Mesendoderm (in vitro differentiated cells): ENCODE results near the gene TRAPPC2.
A peak's percentile ranks its signal among the peaks of the same experiment; 100 is the strongest.

ENCODE experiments used
- DNase-seq: peaks from one replicate; pipeline ENCODE4 v3.0.0; 2013
- H2AK5ac ChIP-seq: 2 replicates; pipeline ENCODE4 v1.6.1; 2013; ENCODE audit warnings: low read length, inconsistent platforms
- H2BK120ac ChIP-seq: 2 replicates; pipeline ENCODE4 v1.6.1; 2013; ENCODE audit warnings: low read depth, mild to moderate bottlenecking, low read length, moderate library complexity, mixed read lengths
- H2BK15ac ChIP-seq: replicated peaks from 2 replicates; pipeline ENCODE4 v1.6.1; 2013; ENCODE audit warnings: low read depth, mild to moderate bottlenecking, moderate library complexity
- H2BK5ac ChIP-seq: 2 replicates; pipeline ENCODE4 v1.6.1; 2013; ENCODE audit warnings: low read length, inconsistent platforms
- H3K18ac ChIP-seq: 2 replicates; pipeline ENCODE4 v1.6.1; 2013; ENCODE audit warnings: mild to moderate bottlenecking, low read length, mixed read lengths
- H3K23ac ChIP-seq: one replicate; pipeline ENCODE4 v1.6.1; 2013; ENCODE audit warnings: low read length
- H3K27ac ChIP-seq: 2 replicates; pipeline ENCODE4 v1.5.1; 2013; ENCODE audit warnings: low read depth, mild to moderate bottlenecking, inconsistent platforms, low read length, moderate library complexity
- H3K27me3 ChIP-seq: 2 replicates; pipeline ENCODE4 v1.6.1; 2013; ENCODE audit warnings: low read length, control low read depth, mild to moderate bottlenecking, inconsistent platforms; ENCODE audit not compliant: insufficient read depth, poor library complexity
- H3K36me3 ChIP-seq: 2 replicates; pipeline ENCODE4 v1.6.1; 2013; ENCODE audit warnings: low read length, inconsistent platforms; ENCODE audit not compliant: control insufficient read depth, insufficient read depth
- H3K4ac ChIP-seq: one replicate; pipeline ENCODE4 v1.6.1; 2013; ENCODE audit warnings: low read depth, mild to moderate bottlenecking, low read length, moderate library complexity
- H3K4me1 ChIP-seq: 2 replicates; pipeline ENCODE4 v1.6.1; 2013; ENCODE audit warnings: low read depth, low read length, inconsistent platforms; ENCODE audit not compliant: control insufficient read depth
- H3K4me2 ChIP-seq: 2 replicates; pipeline ENCODE4 v1.6.1; 2013; ENCODE audit warnings: low read length
- H3K4me3 ChIP-seq: 2 replicates; pipeline ENCODE4 v1.5.1; 2013; ENCODE audit warnings: mild to moderate bottlenecking, low read length
- H3K56ac ChIP-seq: one replicate; pipeline ENCODE4 v1.6.1; 2013; ENCODE audit warnings: low read length
- H3K79me1 ChIP-seq: 2 replicates; pipeline ENCODE4 v1.6.1; 2013; ENCODE audit warnings: low read length, inconsistent platforms
- H3K79me2 ChIP-seq: 2 replicates; pipeline ENCODE4 v1.6.1; 2013; ENCODE audit warnings: mild to moderate bottlenecking, low read length; ENCODE audit not compliant: control insufficient read depth, insufficient read depth
- H3K9ac ChIP-seq: 2 replicates; pipeline ENCODE4 v1.6.1; 2013; ENCODE audit warnings: low read length, inconsistent platforms
- H4K5ac ChIP-seq: one replicate; pipeline ENCODE4 v1.6.1; 2013; ENCODE audit warnings: low read length
- H4K8ac ChIP-seq: one replicate; pipeline ENCODE4 v1.6.1; 2013; ENCODE audit warnings: low read depth, mild to moderate bottlenecking, control low read depth, low read length, moderate library complexity
- WGBS: extraction: QIAGEN DNeasy Blood & Tissue Kit; methylation state at CpG from one replicate; pipeline ENCODE4 v1.1.7; 2013; ENCODE audit warnings: low lambda C conversion rate, missing lambda C conversion rate; ENCODE audit not compliant: insufficient coverage; ENCODE audit errors: extremely low coverage; 5-methylcytosine and 5-hydroxymethylcytosine counted together

TRAPPC2 gene

GRCh38 chrX:13754765-13755164 is 20.3 kb upstream of the TRAPPC2 start:
- Histone ChIP-seq H3K36me3 (no peaks in the 10 kb centered on the region), H3K4ac (no peak overlapping the region)

GRCh38 chrX:13752646-13753045 is 18.2 kb upstream of the TRAPPC2 start:
- H4K5ac ChIP-seq: no peak overlapping the region
- H3K27me3 ChIP-seq: no peaks in the 10 kb centered on the region
- no peak overlapping the region for H3K4ac ChIP-seq
- no peak overlapping the region for H3K18ac ChIP-seq
- no CpG with 5 or more reads among the region's 3 CpGs for WGBS
- H4K8ac ChIP-seq: no peak overlapping the region
- H2BK120ac ChIP-seq: no peak overlapping the region
- H3K4me2 ChIP-seq: no peak overlapping the region
- no peak overlapping the region for H3K56ac ChIP-seq
- no peak overlapping the region for H2BK15ac ChIP-seq
- H3K4me3 ChIP-seq: no peak overlapping the region
- H3K23ac ChIP-seq: no peak overlapping the region
- no peak overlapping the region for H3K27ac ChIP-seq
- H2BK5ac ChIP-seq: no peak overlapping the region
- H3K79me1 ChIP-seq: no peaks in the 10 kb centered on the region
- no peaks in the 10 kb centered on the region for H3K36me3 ChIP-seq
- no peaks in the 10 kb centered on the region for H3K79me2 ChIP-seq
- H3K4me1 ChIP-seq: no peaks in the 10 kb centered on the region
- H3K9ac ChIP-seq: no peak overlapping the region
- H2AK5ac ChIP-seq: no peak overlapping the region
- DNase-seq: no peak

More at GRCh38 chrX:13754765-13755164, 20.3 kb upstream of the TRAPPC2 start:
- no peak overlapping the region for H3K9ac ChIP-seq
- H3K18ac ChIP-seq: no peak overlapping the region
- H2BK120ac ChIP-seq: no peak overlapping the region
- no peaks in the 10 kb centered on the region for H3K79me1 ChIP-seq
- no peak overlapping the region for H3K56ac ChIP-seq
- H3K79me2 ChIP-seq: no peaks in the 10 kb centered on the region
- no peak overlapping the region for H4K5ac ChIP-seq
- H2BK15ac ChIP-seq: no peak overlapping the region
- no CpG with 5 or more reads among the region's 1 CpG for WGBS
- H3K23ac ChIP-seq: no peak overlapping the region
- no peak overlapping the region for H2AK5ac ChIP-seq
- no peak overlapping the region for H4K8ac ChIP-seq
- H2BK5ac ChIP-seq: no peak overlapping the region
- H3K4me1 ChIP-seq: no peaks in the 10 kb centered on the region
- no peak overlapping the region for H3K27ac ChIP-seq
- H3K4me3 ChIP-seq: no peak overlapping the region
- no peak for DNase-seq
- H3K4me2 ChIP-seq: no peak overlapping the region
- H3K27me3 ChIP-seq: no peaks in the 10 kb centered on the region

- H3K79me2 ChIP-seq: no peaks in the 10 kb centered on the region
- no peak overlapping the region for H2BK5ac ChIP-seq
- no peak overlapping the region for H3K4me2 ChIP-seq
- H3K79me1 ChIP-seq: no peaks in the 10 kb centered on the region
- H3K27ac ChIP-seq: no peak overlapping the region
- H4K8ac ChIP-seq: no peak overlapping the region
- no peak overlapping the region for H2BK120ac ChIP-seq
- no peak overlapping the region for H4K5ac ChIP-seq
- H3K36me3 ChIP-seq: no peaks in the 10 kb centered on the region
- H3K18ac ChIP-seq: no peak overlapping the region
- no peaks in the 10 kb centered on the region for H3K4me1 ChIP-seq
- no CpG with 5 or more reads among the region's 3 CpGs for whole genome bisulfite sequencing
- no peak overlapping the region for H3K4ac ChIP-seq
- H3K4me3 ChIP-seq: no peak overlapping the region
- no peak overlapping the region for H3K9ac ChIP-seq
- DNase-seq: no peak
- no peak overlapping the region for H2BK15ac ChIP-seq
- no peak overlapping the region for H3K56ac ChIP-seq
- no peak overlapping the region for H2AK5ac ChIP-seq
- H3K23ac ChIP-seq: no peak overlapping the region
- no peaks in the 10 kb centered on the region for H3K27me3 ChIP-seq
These were observed 17.7 kb upstream of the TRAPPC2 start for GRCh38 chrX:13752141-13752540.

GRCh38 chrX:13750812-13751211 is 16.4 kb upstream of the TRAPPC2 start:
- Histone ChIP-seq H3K23ac (no peak overlapping the region), H3K27me3 (no peaks in the 10 kb centered on the region), H3K56ac (no peak overlapping the region), H4K5ac (no peak overlapping the region), H3K18ac (no peak overlapping the region), H3K36me3 (no peaks in the 10 kb centered on the region), H4K8ac (no peak overlapping the region), H2BK120ac (no peak overlapping the region), H3K4me2 (no peak overlapping the region), H2BK5ac (no peak overlapping the region), H3K79me2 (no peaks in the 10 kb centered on the region), H2BK15ac (no peak overlapping the region), H3K27ac (no peak overlapping the region), H3K4me1 (no peaks in the 10 kb centered on the region), H3K4me3 (no peak overlapping the region), H2AK5ac (no peak overlapping the region), H3K79me1 (no peaks in the 10 kb centered on the region), H3K9ac (no peak overlapping the region), H3K4ac (no peak overlapping the region)
- no peak for DNase-seq

- no peaks in the 10 kb centered on the region for H3K4me1 ChIP-seq
- H2BK120ac ChIP-seq: no peak overlapping the region
- no peak overlapping the region for H3K27ac ChIP-seq
- H3K23ac ChIP-seq: no peak overlapping the region
- H3K36me3 ChIP-seq: no peaks in the 10 kb centered on the region
- no peak overlapping the region for H3K4ac ChIP-seq
- H2AK5ac ChIP-seq: no peak overlapping the region
- H3K79me2 ChIP-seq: no peaks in the 10 kb centered on the region
- H4K5ac ChIP-seq: no peak overlapping the region
- H3K27me3 ChIP-seq: no peaks in the 10 kb centered on the region
- H3K4me2 ChIP-seq: no peak overlapping the region
- no peak overlapping the region for H3K18ac ChIP-seq
- H3K79me1 ChIP-seq: no peaks in the 10 kb centered on the region
- no peak overlapping the region for H3K9ac ChIP-seq
- no peak overlapping the region for H4K8ac ChIP-seq
- no peak overlapping the region for H3K56ac ChIP-seq
- peak; percentile 55 for DNase-seq
- H2BK15ac ChIP-seq: no peak overlapping the region
- no peak overlapping the region for H2BK5ac ChIP-seq
- no peak overlapping the region for H3K4me3 ChIP-seq
These were observed 15.8 kb upstream of the TRAPPC2 start for GRCh38 chrX:13750204-13750603.

DNA sequence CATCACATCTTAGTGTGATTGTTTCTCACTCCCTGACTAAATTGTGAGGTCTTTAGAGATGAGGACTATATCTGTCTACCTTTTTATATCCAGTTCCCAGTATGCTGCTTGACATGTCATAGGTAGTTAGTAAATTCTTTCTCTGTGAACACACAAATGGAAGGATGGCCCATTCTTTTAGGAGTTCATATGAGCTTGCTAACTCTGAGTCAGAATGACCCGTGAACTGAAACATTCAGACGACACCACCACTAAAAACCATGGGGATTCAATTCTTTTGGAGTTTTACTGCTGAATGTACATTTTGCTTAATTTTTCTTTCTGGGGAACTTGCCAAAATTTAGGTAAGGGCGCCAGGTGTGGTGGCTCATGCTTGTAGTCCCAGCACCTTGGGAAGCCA is 14.1 kb upstream of the TRAPPC2 start:
- no peaks in the 10 kb centered on the region for H3K27me3 ChIP-seq
- no peak overlapping the region for H3K4ac ChIP-seq
- H3K27ac ChIP-seq: no peak overlapping the region
- H2BK120ac ChIP-seq: no peak overlapping the region
- no peak overlapping the region for H3K9ac ChIP-seq
- no peak overlapping the region for H3K4me3 ChIP-seq
- no peak overlapping the region for H4K8ac ChIP-seq
- H2BK15ac ChIP-seq: no peak overlapping the region
- no peaks in the 10 kb centered on the region for H3K36me3 ChIP-seq
- H2BK5ac ChIP-seq: no peak overlapping the region
- no peaks in the 10 kb centered on the region for H3K79me1 ChIP-seq
- H3K18ac ChIP-seq: no peak overlapping the region
- WGBS: no CpG with 5 or more reads among the region's 3 CpGs
- no peak for DNase-seq
- H3K4me1 ChIP-seq: no peaks in the 10 kb centered on the region
- no peak overlapping the region for H3K56ac ChIP-seq
- no peak overlapping the region for H3K23ac ChIP-seq
- no peaks in the 10 kb centered on the region for H3K79me2 ChIP-seq
- no peak overlapping the region for H3K4me2 ChIP-seq
- no peak overlapping the region for H4K5ac ChIP-seq
- H2AK5ac ChIP-seq: no peak overlapping the region
